ENCODE data around the gene CENPP. TPM values are rescaled to one million over a fixed set of nuclear protein-coding genes. Genes with fewer than 3 reads are reported as not detected.

The CENPP gene
- total RNA-seq, 2 donors from 2014 or later: 22.3 to 26.4 TPM

DNA sequence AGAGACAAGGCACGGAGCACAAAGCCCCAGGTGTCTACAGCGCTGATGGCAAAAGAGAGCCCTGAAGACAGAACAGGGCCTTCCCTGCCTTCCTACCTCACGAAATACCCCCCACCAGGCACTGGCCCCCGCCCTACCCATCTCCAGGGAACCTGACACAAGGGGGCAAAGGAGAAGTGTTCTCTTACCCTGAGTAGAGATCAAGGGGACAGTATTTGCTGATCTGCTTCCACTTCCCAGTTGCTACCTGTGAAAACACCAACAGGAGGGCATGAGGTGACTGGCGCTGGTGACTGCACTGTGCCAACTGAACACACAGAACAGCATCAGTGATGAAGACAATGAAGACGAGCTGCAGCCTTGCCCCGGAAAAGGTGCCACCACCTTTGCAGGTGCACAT lies 316.8 kb downstream of the CENPP start:
- DNase-seq (ENCODE audit: low spot score in 2 of 2): no peak
- Mint-ChIP-seq H3K36me3 (peaks cover 31 to 32% of the 10 kb centered on the region in 2 donors), H3K27ac (peak overlapping the region in 1 of 2 donors; percentile 65), H3K9me3 (peaks cover 0 to 5% of the 10 kb centered on the region in 2 donors)
- ATAC-seq: no peak

DNA sequence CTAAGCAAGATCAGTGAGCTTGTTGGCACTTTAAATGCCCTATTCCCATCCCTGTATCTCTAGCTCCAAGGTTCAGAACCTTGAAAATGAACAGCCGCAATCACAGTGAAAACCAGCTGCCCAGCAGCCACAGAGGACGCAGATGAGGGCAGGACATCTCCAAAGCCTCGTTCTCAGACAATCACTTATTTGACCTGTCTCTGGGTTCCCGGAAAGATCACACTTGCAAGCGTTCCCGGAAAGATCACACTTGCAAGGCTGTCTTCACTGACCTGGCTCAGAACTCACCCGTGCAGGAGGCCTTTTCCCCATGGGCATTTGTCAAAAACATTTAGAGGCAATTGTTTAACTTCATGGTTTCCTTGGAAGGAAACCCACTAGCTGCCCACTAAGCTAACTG lies 318.5 kb downstream of the CENPP start:
- H3K36me3 Mint-ChIP-seq: peaks cover 47 to 48% of the 10 kb centered on the region in 2 donors
- DNase-seq (ENCODE audit: low spot score in 2 of 2) (no peak), ATAC-seq (no peak)
- peaks cover 0 to 5% of the 10 kb centered on the region in 2 donors for H3K9me3 Mint-ChIP-seq
- H3K27ac Mint-ChIP-seq: peak overlapping the region in 1 of 2 donors; percentile 33

DNA sequence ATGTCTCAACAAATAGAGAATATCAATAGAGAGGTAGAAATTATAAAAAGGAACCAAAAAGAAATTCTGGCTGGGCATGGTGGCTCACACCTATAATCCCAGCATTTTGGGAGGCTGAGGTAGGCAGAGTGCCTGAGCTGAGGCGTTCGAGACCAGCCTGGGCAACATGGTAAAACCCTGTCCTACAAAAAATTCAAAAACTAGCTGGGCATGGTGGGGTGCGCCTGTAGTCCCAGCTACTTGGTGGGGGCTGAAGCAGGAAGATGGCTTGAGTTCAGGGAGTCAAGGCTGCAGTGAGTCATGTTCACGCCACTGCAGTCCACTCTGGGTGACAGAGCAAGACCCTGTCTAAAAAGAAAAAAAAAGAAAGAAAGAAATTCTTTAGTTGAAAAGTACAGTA lies 319.3 kb downstream of the CENPP start:
- no peak for DNase-seq (ENCODE audit: low spot score in 2 of 2)
- peaks cover 0 to 5% of the 10 kb centered on the region in 2 donors for H3K9me3 Mint-ChIP-seq
- no peak for ATAC-seq
- H3K27ac Mint-ChIP-seq: peak overlapping the region; percentile 27 to 33
- peaks cover 48 to 51% of the 10 kb centered on the region in 2 donors for H3K36me3 Mint-ChIP-seq

DNA sequence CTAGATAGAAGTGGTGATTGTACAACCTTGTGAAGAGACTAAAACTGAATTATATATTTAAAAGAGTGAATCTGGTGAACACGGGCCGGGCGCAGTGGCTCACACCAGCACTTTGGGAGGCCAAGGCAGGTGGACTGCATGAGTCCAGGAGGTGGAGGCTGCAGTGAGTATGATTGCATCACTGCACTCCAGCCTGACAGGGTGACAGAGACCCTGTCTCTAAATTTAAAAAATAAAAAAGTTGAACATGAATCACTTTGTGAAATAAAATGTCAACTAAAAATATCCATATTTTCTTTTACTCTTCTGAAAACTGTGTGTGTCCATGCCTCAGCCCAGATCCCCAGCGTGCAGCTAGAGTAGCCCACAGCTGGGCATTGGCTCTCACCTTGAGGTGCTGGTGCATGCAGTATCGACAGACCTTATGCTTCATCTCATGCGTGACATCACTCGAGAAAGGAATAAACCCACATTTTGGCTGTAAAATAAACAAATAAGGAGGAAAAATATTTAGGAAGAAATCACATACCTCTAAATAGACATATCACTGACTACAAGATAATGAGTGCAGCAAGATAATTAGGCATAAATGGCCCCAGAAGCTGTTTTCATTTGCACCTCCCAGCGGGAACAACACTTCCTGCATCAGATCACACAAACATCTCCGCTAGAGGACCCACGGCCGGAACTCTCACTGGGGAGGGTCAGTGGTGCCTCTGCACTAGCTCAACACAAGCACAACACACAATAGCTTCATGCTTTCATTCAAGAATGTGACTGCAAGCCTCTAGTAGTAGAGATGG lies 322.1 kb downstream of the CENPP start:
- Mint-ChIP-seq H3K27ac (peak overlapping the region in 1 of 2 donors; percentile 3), H3K9me3 (peaks cover 0 to 5% of the 10 kb centered on the region in 2 donors), H3K36me3 (peaks cover 52 to 59% of the 10 kb centered on the region in 2 donors)
- peak in 1 of 2 donors; percentile 28 for DNase-seq (ENCODE audit: low spot score in 2 of 2)
- ATAC-seq: no peak

DNA sequence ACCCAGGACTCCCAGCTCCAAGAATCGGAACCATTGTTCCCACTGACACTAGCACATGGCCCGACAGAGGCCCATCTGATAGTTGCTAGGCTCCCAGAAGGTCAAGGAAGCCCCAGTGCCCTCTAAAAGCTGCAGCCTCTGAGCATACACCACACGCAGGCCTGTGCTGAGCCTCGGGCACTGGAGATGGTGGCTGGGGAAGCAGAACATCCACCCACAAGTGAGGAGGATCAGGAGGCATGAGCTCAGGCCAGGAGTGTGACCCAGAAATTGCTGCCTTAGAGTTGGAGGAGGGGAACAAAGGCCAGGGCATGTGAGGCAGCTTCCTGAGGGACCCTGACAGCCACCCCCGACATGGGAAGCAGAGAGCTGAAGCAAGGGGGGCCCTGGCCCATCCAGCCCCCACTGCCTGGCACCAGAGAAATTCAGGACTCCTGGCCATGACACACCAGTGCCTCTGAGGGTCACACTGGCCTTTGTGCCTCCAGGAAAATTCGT lies 322.8 kb downstream of the CENPP start:
- Mint-ChIP-seq H3K27ac (no peak overlapping the region), H3K36me3 (peaks cover 52 to 59% of the 10 kb centered on the region in 2 donors), H3K9me3 (peaks cover 0 to 5% of the 10 kb centered on the region in 2 donors)
- peak in 1 of 2 donors; percentile 21 for DNase-seq (ENCODE audit: low spot score in 2 of 2)
- ATAC-seq: no peak

DNA sequence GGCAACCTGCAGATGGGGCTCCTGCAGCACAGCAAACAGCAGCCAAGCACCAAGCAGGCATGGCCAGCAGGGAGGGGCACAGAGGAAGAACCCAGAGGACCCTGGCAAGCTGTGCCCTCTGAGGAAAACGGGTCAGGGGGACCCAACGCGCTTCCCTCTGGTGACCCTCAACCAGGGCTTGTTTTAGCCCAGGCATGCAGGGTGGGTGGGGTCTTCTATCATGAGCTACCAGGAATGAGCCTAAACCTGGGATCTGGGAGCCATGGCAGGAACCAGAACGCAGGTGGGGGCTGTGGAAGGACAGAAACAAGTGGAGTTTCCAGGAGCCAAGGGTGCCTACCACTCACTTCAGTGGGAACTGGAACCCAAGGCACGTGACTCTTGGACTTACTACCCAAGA lies 323.3 kb downstream of the CENPP start:
- no peak for ATAC-seq
- H3K9me3 Mint-ChIP-seq: peaks cover 0 to 5% of the 10 kb centered on the region in 2 donors
- peaks cover 52 to 59% of the 10 kb centered on the region in 2 donors for H3K36me3 Mint-ChIP-seq
- H3K27ac Mint-ChIP-seq: no peak overlapping the region
- peak in 1 of 2 donors; percentile 39 for DNase-seq (ENCODE audit: low spot score in 2 of 2)

DNA sequence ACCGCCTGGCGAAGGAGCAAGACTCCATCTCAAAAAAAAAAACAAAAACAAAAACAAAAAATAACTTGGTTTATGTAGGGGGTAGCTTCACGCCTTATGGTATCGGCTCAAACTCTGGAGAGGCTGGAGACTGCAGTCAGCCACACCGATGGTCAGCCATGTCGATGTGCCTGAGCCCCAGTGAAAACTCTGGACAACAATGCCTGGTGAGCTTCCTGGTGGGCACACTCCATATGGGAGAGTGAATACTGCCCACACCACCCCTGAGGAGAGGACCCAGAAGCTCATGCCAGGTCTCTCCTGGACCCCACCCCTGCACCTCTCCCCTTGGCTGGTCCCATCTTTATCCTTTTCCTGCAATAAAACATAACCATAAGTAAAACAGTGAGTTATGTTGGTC lies 324.5 kb downstream of the CENPP start:
- ATAC-seq: no peak
- H3K9me3 Mint-ChIP-seq: peaks cover 0 to 5% of the 10 kb centered on the region in 2 donors
- peaks cover 41 to 50% of the 10 kb centered on the region in 2 donors for H3K36me3 Mint-ChIP-seq
- peak in 1 of 2 donors; percentile 2 for DNase-seq (ENCODE audit: low spot score in 2 of 2)
- H3K27ac Mint-ChIP-seq: no peak overlapping the region

DNA sequence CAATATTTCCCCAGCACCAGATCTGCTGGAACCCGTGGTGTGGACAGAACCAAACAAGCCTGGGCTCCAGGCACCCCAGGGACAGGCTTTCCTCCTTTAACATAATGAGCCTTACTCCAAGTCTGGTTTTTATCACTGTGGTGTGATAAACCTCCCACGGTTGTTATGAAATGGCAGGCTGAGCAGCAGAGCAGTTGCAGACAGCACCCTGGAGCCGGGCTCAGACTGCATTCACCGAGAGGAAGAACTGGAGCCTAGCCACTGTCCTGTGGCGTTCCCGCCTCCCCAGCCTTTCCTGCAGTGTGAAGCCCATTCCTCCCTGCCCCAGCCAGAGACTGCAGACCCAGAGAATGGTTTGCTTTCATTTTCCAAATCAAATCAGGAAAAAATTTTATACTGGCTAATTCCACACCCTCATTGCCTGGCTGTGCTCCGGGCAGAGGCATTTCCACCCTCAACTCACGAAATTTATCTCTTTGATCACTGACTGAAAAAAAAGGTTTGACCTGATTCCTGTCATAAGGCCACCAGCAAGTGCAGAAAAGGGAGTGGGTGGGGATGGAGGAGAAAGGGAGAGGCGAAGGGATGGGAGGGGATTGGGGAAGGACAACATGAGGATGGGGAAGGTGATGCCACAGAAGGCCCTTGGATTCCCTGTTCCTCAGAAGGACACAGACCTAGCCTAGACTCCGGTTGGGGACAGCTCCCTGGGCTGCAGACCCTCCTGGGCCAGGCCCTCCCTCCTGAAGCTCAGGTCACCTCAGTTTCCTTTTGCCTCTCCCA lies 325.3 kb downstream of the CENPP start:
- Mint-ChIP-seq H3K9me3 (peaks cover 0 to 4% of the 10 kb centered on the region in 2 donors), H3K36me3 (peaks cover 34 to 43% of the 10 kb centered on the region in 2 donors), H3K27ac (peak overlapping the region in 1 of 2 donors; percentile 75)
- DNase-seq (ENCODE audit: low spot score in 2 of 2): peak in 1 of 2 donors; percentile 20
- no peak for ATAC-seq

DNA sequence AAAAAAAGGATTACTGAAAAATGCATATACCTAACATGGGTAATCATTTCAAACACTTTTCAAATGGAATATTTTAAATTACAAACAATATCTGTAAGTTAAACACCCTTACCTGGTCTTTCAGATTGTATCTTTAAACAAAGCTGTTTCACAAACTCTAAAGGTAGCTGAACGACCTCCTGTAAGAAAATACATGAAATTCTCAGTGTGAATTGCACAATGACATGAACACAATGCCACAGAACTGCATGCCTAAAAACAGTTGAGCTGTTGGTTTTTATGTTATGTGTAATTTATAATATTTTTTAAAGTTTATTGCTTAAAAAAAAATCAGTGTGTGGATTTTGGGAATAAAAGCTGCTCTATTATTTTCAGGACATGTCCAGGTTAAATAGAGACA lies 326.7 kb downstream of the CENPP start:
- DNase-seq (ENCODE audit: low spot score in 2 of 2) (no peak), ATAC-seq (no peak)
- H3K36me3 Mint-ChIP-seq: peaks cover 20 to 29% of the 10 kb centered on the region in 2 donors
- H3K27ac Mint-ChIP-seq: peak overlapping the region in 1 of 2 donors; percentile 78
- H3K9me3 Mint-ChIP-seq: no peaks in the 10 kb centered on the region

DNA sequence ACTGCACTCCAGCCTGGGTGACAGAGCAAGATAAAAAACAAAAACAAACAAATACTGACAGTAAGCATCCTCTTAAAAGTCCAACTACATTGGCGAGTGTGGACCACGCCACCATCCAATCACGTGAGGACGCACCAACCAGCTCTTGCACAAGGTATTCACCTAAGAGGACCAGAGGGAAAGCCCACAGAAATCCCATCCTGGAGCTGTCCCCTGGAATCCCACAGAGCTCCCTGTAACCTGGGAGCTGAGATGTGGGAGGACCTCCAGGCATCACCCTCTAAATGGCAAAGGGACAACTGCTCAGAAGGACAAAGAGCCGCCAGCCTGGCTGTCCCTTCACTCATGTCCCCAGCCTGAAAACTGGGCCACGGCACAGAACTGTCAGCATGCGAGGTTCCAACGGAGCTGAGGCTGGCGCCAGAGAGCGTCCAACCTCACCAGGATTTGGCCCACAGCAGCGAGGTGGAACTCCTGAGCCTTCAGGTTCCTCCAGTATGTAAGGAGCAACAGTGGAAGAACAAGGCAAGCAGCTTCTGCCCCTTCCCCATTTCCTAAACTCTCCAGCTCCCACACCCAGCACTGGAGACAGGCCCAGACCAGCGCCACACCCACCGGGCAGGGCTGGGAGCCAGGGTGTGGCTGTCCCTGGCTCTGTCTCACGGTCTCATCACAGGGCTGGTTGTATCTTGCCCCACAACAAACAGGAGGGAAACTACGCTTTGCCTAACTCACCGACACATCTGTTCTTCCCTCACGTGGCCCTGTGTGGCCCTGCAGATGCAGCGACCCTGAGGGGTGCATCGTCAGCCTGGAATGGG lies 328.9 kb downstream of the CENPP start:
- Mint-ChIP-seq H3K27ac (peak overlapping the region in 1 of 2 donors; percentile 10), H3K36me3 (peaks cover 4 to 7% of the 10 kb centered on the region in 2 donors), H3K9me3 (no peaks in the 10 kb centered on the region)
- ATAC-seq: no peak
- DNase-seq (ENCODE audit: low spot score in 2 of 2): peak in 1 of 2 donors; percentile 45

DNA sequence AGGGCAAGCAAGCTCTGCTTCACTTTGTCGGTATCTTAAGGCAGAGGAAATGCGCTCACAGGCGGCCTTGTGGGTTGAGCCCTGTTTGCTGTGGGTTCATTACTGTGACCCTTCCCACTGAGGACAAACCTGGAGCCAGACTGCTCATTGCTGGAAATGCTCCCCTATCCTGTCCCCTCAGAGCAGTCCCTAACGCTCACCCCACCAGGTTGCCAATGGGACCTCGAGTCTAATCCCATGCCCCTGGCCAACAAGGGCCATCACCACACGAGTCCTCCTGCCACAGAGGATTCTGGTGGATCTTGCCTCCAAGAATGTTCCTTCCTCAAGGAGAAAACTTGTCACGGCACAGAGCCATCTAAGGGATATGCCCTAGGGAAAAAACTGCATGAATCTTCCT lies 329.6 kb downstream of the CENPP start:
- H3K27ac Mint-ChIP-seq: peak overlapping the region in 1 of 2 donors; percentile 10
- H3K36me3 Mint-ChIP-seq: peaks cover 4 to 7% of the 10 kb centered on the region in 2 donors
- DNase-seq (ENCODE audit: low spot score in 2 of 2) (no peak), ATAC-seq (no peak)
- H3K9me3 Mint-ChIP-seq: no peaks in the 10 kb centered on the region

DNA sequence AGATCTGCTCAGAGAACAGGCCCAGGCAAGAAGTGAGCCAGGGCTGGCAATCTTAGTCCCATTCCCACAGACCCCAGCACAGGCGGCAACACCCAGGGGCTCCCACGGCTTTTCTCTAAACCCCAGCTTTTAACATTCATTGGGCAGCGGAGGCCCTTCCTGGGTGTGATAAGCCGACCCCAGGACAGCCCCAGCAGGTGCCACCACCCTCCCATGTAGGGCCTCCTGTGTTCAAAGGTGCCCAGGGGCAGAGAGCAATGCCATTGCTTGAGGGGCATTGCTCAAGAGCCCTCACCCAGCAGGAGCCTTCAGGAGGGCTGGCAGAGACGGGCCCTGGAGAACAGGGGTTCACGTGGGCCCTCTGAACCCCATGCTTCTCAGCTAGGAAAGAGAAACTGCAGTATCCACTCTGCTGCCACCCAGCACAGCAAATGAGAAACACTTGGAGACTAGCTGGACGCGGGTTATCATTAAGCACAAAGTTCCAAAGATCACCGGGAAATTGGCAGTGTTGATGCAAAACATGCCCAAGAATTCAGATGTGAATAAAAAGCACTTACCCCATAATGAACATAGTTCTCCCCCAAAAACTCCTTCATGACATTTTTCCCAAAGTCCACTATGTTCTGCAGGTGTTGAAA lies 330.3 kb downstream of the CENPP start:
- peak overlapping the region; percentile 10 to 14 for H3K27ac Mint-ChIP-seq
- H3K36me3 Mint-ChIP-seq: peaks cover 0 to under 1% of the 10 kb centered on the region in 2 donors
- peak in 1 of 2 donors; percentile 35 for DNase-seq (ENCODE audit: low spot score in 2 of 2)
- no peaks in the 10 kb centered on the region for H3K9me3 Mint-ChIP-seq
- no peak for ATAC-seq

DNA sequence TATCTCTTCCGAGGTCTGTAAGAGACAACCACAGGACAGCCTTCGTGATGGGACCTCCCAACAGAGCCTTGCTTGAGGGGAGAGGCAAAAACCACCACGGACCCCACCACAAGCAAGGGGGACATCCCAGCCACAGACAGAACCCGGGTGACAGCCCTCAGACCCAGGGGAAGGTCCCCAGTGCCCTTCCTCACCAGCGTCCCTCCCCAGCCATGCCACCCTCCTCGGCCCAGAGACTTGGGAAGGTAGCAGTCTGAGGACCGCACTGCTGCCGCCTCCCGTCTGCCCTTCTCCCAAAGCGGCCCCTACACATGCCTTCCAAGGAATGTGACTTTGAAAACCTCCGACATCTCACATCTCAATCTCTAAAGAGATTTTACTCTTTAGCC lies 330.8 kb downstream of the CENPP start:
- H3K27ac Mint-ChIP-seq: no peak overlapping the region
- ATAC-seq (no peak), DNase-seq (ENCODE audit: low spot score in 2 of 2) (peak in 1 of 2 donors; percentile 38)
- no peaks in the 10 kb centered on the region for H3K36me3 Mint-ChIP-seq
- no peaks in the 10 kb centered on the region for H3K9me3 Mint-ChIP-seq

DNA sequence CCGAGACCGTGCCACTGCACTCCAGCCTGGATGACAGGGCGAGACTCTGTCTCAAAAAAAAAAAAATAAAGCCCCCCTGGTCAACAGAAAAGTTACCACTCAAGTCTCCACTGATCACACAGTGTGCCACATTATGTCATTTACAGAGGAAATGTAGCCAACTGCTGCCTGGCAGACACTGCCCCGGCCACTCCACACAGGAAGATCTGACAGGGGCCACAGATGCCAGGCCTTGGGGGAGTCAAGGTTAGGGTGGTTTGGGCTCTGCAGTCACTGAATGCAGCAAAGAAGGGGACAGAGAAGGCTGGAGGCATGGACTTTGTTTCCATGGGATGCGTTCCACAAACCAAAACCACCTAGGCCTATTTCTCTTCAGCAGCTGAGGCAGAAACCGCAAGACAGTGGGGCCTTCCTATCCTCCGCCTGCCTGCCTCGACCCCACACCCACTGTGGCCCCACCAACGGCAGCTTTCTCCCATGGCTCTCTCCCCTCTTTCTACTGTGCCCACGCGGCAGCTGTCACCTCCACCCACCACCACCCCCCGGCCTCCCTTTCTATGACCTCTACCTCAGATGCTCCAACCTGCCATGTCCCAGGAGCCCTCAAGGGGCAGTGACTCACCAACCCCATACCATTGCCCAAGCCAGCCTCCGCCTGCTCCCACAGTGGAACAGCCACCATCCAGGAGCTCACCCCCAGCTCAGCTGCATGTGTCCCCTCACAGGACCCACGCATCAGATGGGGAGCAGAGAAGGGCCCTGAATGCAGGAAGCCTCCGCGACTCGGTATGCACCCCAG lies 331.7 kb downstream of the CENPP start:
- Mint-ChIP-seq H3K27ac (no peak overlapping the region), H3K9me3 (no peaks in the 10 kb centered on the region), H3K36me3 (no peaks in the 10 kb centered on the region)
- peak in 1 of 2 donors; percentile 30 for DNase-seq (ENCODE audit: low spot score in 2 of 2)
- peak in 1 of 2 donors; percentile 39 for ATAC-seq

DNA sequence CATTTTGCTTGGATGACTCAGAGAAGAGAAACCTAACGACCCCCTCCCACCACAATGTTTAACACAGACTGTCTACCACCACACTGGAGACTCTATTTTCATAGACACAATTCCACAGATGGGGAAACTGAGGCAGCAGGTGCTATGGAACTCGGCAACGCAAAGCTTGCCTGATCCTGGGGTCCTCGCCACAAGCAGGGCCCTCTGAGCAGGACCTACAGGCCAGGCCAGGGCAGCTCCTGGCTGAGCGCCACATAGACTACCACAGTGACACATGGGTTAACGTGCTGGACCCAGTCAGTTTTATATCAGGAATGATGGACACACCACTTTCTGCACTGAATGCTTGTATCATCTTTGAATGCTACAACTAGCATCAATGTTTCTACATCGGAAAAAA lies 332.4 kb downstream of the CENPP start:
- no peak for ATAC-seq
- Mint-ChIP-seq H3K36me3 (peaks cover 0 to 1% of the 10 kb centered on the region in 2 donors), H3K27ac (peak overlapping the region in 1 of 2 donors; percentile 20), H3K9me3 (no peaks in the 10 kb centered on the region)
- DNase-seq (ENCODE audit: low spot score in 2 of 2): peak in 1 of 2 donors; percentile 43
